Activated CD4-positive, alpha-beta T cell treated with anti-CD3 and anti-CD28 coated beads for 24 hours (primary cell): ENCODE results near the gene KIAA0232.
"Not testable (repeated sequence)": the region's sequence is repeated elsewhere in the genome, so short reads cannot be mapped to it uniquely, and the experiment has no call there.

Source experiments
- DNase-seq, 2 donors: peaks; one replicate each; pipeline ENCODE4 v3.0.0-alpha.2; 2020; ENCODE audit warnings: low read depth in 2 of 2

KIAA0232 gene

GRCh38 chr4:6756345-6756744 is 26.2 kb upstream of the KIAA0232 start:
- not testable (repeated sequence) for DNase-seq

GRCh38 chr4:6758728-6759127 is 23.8 kb upstream of the KIAA0232 start:
- no peak for DNase-seq

- DNase-seq, result no peak
Observed at GRCh38 chr4:6760865-6761264, 21.7 kb upstream of the KIAA0232 start.

GRCh38 chr4:6761649-6762615 is 20.6 kb upstream of the KIAA0232 start:
- DNase-seq, result no peak

GRCh38 chr4:6763330-6763851 is 19.1 kb upstream of the KIAA0232 start:
- DNase-seq, result no peak

- no peak for DNase-seq
Observed at GRCh38 chr4:6764976-6765620, 17.4 kb upstream of the KIAA0232 start.

- no peak for DNase-seq
Observed at GRCh38 chr4:6765703-6766102, 16.8 kb upstream of the KIAA0232 start.

- DNase-seq, result no peak
Observed at GRCh38 chr4:6767386-6767747, 15.2 kb upstream of the KIAA0232 start.

GRCh38 chr4:6767748-6768538 is 14.6 kb upstream of the KIAA0232 start:
- no peak for DNase-seq

GRCh38 chr4:6768539-6768905 is 14.0 kb upstream of the KIAA0232 start:
- no peak for DNase-seq

- no peak for DNase-seq
Observed at GRCh38 chr4:6769233-6769988, 13.1 kb upstream of the KIAA0232 start.

GRCh38 chr4:6769989-6770420 is 12.5 kb upstream of the KIAA0232 start:
- DNase-seq, result no peak

- DNase-seq, result no peak
Observed at GRCh38 chr4:6770581-6771228, 11.8 kb upstream of the KIAA0232 start.

GRCh38 chr4:6771229-6771671 is 11.3 kb upstream of the KIAA0232 start:
- no peak for DNase-seq

- DNase-seq, result no peak
Observed at GRCh38 chr4:6772223-6772928, 10.2 kb upstream of the KIAA0232 start.

- DNase-seq, result no peak
Observed at GRCh38 chr4:6773106-6773505, 9.4 kb upstream of the KIAA0232 start.

- DNase-seq, result no peak
Observed at GRCh38 chr4:6773616-6774540, 8.6 kb upstream of the KIAA0232 start.

- no peak for DNase-seq
Observed at GRCh38 chr4:6775746-6776145, 6.8 kb upstream of the KIAA0232 start.
